SK-N-MC (cell line): Measurements from ENCODE around the gene PLEKHA7.

Experiments used
- EZH2 ChIP-seq: fragments of 200-600 bp; sonication (generic); IDR thresholded peaks from one replicate; pipeline ENCODE4 v1.6.1; 2017; ENCODE audit warnings: antibody characterized with exemption
- FOXP2 ChIP-seq: optimal IDR thresholded peaks from 2 replicates; pipeline ENCODE3; 2011; ENCODE audit warnings: mild to moderate bottlenecking, moderate library complexity; ENCODE audit not compliant: insufficient read depth; ENCODE audit errors: extremely low read length, control extremely low read depth
- POLR2AphosphoS5 ChIP-seq: IDR thresholded peaks from 2 replicates; pipeline ENCODE4 v1.6.1; 2012; ENCODE audit warnings: mild to moderate bottlenecking, low read depth, low read length, borderline replicate concordance

DNA sequence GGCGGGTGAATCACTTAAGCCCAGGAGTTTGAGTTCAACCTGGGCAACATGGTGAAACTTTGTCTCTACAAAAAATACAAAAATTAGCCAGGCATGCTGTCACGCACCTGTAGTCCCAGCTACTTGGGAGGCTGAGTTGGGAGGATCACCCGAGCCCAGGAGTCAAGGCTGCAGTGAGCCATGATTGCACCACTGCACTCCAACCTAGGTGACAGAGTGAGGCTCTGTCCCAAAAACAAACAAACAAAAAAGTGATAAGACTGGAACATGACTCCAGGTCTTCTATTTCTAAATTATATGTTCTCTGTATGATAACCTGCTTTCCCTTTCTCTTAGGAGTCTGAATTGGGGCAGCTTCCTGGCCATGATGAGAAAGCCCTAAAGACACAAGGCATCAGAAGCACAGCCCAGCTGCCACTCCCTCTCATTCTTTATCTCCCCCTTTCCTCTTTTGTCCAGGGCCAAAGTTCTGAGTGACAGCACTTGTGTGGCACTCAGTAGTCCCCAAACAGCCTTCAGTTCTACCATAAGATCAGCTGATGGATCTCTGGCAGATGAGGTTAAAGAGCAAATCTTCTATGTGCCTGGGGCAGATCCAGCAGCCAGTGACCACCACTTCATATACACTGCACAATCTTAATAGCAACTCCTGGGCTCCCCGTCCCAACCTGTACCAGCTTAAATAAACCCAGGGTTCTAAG lies 139.8 kb downstream of the PLEKHA7 start:
- TF ChIP-seq POLR2AphosphoS5 (no peak), EZH2 (no peak), FOXP2 (no peak)
